Measurements from ENCODE around the gene MIAT. TPM values are rescaled to one million over a fixed set of nuclear protein-coding genes. Genes with fewer than 3 reads are reported as not detected.

MIAT gene
- total and polyA plus RNA-seq, 2 of the 4 experiments (the other 2 are of a cell fraction), result 0.54 to 0.65 TPM

GRCh38 chr22:26724414-26724813, 67.0 kb downstream of the MIAT start:
- no peak overlapping the region for H4K91ac ChIP-seq (ENCODE audit: insufficient read depth, low read depth, low read length)
- H3K79me1 ChIP-seq (ENCODE audit: low read depth in 1 of 2, low read length in 2 of 2), result peaks cover 0 to 3% of the 10 kb centered on the region in 2 experiments; a peak in 1 of 4 replicates
- H2BK20ac ChIP-seq (ENCODE audit: low read depth, low read length), result no peak overlapping the region
- H3K27ac ChIP-seq (ENCODE audit: insufficient read depth, low read length), result no peak overlapping the region
- H3K27me3 ChIP-seq (ENCODE audit: control insufficient read depth, insufficient read depth, low read length), result no peaks in the 10 kb centered on the region
- H4K8ac ChIP-seq (ENCODE audit: low read depth in 2 of 2, low read length in 2 of 2), result no peak overlapping the region
- CTCF ChIA-PET, result no interaction called here
- H4K5ac ChIP-seq (ENCODE audit: low read depth, low read length), result no peak overlapping the region
- H3K9ac ChIP-seq (ENCODE audit: low read depth, low read length), result no peak overlapping the region
- no peak overlapping the region for H2AK5ac ChIP-seq (ENCODE audit: low read depth, low read length)
- H3K4me3 ChIP-seq (ENCODE audit: insufficient read depth, low read depth, low read length), result no peak overlapping the region
- H2AFZ ChIP-seq (replicated peaks; ENCODE audit: low read length, poor library complexity), result no peak overlapping the region
- TF ChIP-seq POLR2A (IDR thresholded peaks at IDR 0.05; ENCODE audit: low read depth, low read length) (no peak), MAZ (IDR thresholded peaks at IDR 0.05; ENCODE audit: borderline replicate concordance, low read depth, low read length) (no peak), RFX5 (IDR thresholded peaks at IDR 0.05; ENCODE audit: low read depth, low read length) (no peak), FOS (IDR thresholded peaks at IDR 0.05; ENCODE audit: low read depth, low read length) (no peak), CTCF (conservative IDR thresholded peaks at IDR 0.05; ENCODE audit: low read depth, low read length) (no peak), MAFK (IDR thresholded peaks at IDR 0.05; ENCODE audit: low read depth, low read length) (no peak), RCOR1 (IDR thresholded peaks at IDR 0.05; ENCODE audit: insufficient replicate concordance, low read length) (no peak), CHD1 (IDR thresholded peaks at IDR 0.05; ENCODE audit: low read depth, low read length) (no peak), NFE2L2 (IDR thresholded peaks at IDR 0.05; ENCODE audit: low read depth, low read length) (no peak)
- H3K36me3 ChIP-seq (ENCODE audit: control insufficient read depth, insufficient read depth, low read length), result 0 out of 2 replicates have a peak, but pooled peaks cover 1% of the 10 kb centered on the region
- H2BK120ac ChIP-seq (ENCODE audit: low read depth, low read length), result no peak overlapping the region
- no peak for ATAC-seq (ENCODE audit: low read depth)
- no peak overlapping the region for H3K23ac ChIP-seq (ENCODE audit: low read depth, low read length)
- no peak for DNase-seq
- 100% methylated on average over 4 of the region's 6 CpGs; no CpG with 5 or more reads in 1 of the 2 experiments for WGBS, 2 experiments (ENCODE audit: extremely low coverage in 2 of 2, insufficient read length in 1 of 2)
- H2BK5ac ChIP-seq (ENCODE audit: low read depth, low read length, poor library complexity, severe bottlenecking), result no peak overlapping the region
- intact Hi-C loops (cut with micrococcal nuclease) (no loop called here), in situ Hi-C loops (cut with MboI; ENCODE audit: low sequenced_read_pairs) (no loop called here), dilution Hi-C loops (cut with HindIII; ENCODE audit: low sequenced_read_pairs, unreplicated experiment) (no loop called here)
- H3K4ac ChIP-seq (ENCODE audit: low read depth, low read length), result no peak overlapping the region
- peaks cover 9% of the 10 kb centered on the region for H3K4me1 ChIP-seq (ENCODE audit: control insufficient read depth, insufficient read depth, low read length)
- H3K9me1 ChIP-seq (ENCODE audit: insufficient read depth, low read length), result peaks cover 9% of the 10 kb centered on the region; the same call in 1 of the 2 replicates
- H3K14ac ChIP-seq (replicated peaks; ENCODE audit: low read depth, low read length), result no peak overlapping the region
- no peak overlapping the region for H2AK9ac ChIP-seq (replicated peaks; ENCODE audit: low read depth, low read length, poor library complexity)
- H3K56ac ChIP-seq (ENCODE audit: extremely low read depth, insufficient read depth, low read length), result no peak overlapping the region
- H3K9me3 ChIP-seq (ENCODE audit: control insufficient read depth, insufficient read depth, low read length), result peaks cover 2% of the 10 kb centered on the region; the same call in 1 of the 2 replicates
- H4K20me1 ChIP-seq (ENCODE audit: insufficient read depth, low read length), result no peaks in the 10 kb centered on the region
- no peak overlapping the region for H3K18ac ChIP-seq (ENCODE audit: low read depth, low read length)
- BruUV-seq (replicated peaks), result no TSS peak
- no peak overlapping the region for H2BK15ac ChIP-seq (ENCODE audit: low read depth, low read length)
- H3K4me2 ChIP-seq (ENCODE audit: low read depth, low read length), result no peak overlapping the region
- POLR2A ChIA-PET (ENCODE audit: unreplicated experiment), result no interaction called here

Data from IMR-90 (cell line).